Small intestine (tissue), 7 donors: Measurements from ENCODE around the gene ZNF518B. TPM values are rescaled to one million over a fixed set of nuclear protein-coding genes. Genes with fewer than 3 reads are reported as not detected.

Experiments
- DNase-seq, 2 donors: peaks; one replicate each; pipeline versions ENCODE4 v3.0.0 to v3.0.0-alpha.2; 2013
- FAIRE-seq: peaks from 2 replicates; lab custom pipeline; 2012; peaks lifted over from hg19 to GRCh38; lab: Jason Lieb, UNC
- H3K27ac ChIP-seq, 3 donors: one replicate each; pipeline ENCODE4 v1.5.1; 2013; ENCODE audit warnings: low read length in 2 of 3, mild to moderate bottlenecking in 2 of 3, control low read depth in 1 of 3, inconsistent platforms in 1 of 3, low read depth in 1 of 3, moderate library complexity in 1 of 3
- H3K27me3 ChIP-seq, 3 donors: one replicate each; pipeline ENCODE4 v1.6.1; 2013; ENCODE audit warnings: low read length in 3 of 3, inconsistent platforms in 1 of 3; ENCODE audit not compliant: control insufficient read depth in 3 of 3, insufficient read depth in 3 of 3
- H3K36me3 ChIP-seq, 3 donors: one replicate each; pipeline ENCODE4 v1.6.1; 2013; ENCODE audit warnings: low read length in 3 of 3, inconsistent platforms in 1 of 3, low read depth in 1 of 3, mild to moderate bottlenecking in 1 of 3, moderate library complexity in 1 of 3; ENCODE audit not compliant: control insufficient read depth in 3 of 3, insufficient read depth in 2 of 3
- H3K4me1 ChIP-seq, 3 donors: one replicate each; pipeline ENCODE4 v1.6.1; 2013; ENCODE audit warnings: low read length in 2 of 3, inconsistent platforms in 1 of 3, low read depth in 1 of 3, mild to moderate bottlenecking in 1 of 3, moderate library complexity in 1 of 3; ENCODE audit not compliant: control insufficient read depth in 3 of 3, insufficient read depth in 2 of 3
- H3K4me3 ChIP-seq, 3 donors: one replicate each; pipeline ENCODE4 v1.5.1; 2013; ENCODE audit warnings: low read length in 3 of 3, control low read depth in 1 of 3, inconsistent platforms in 1 of 3, low read depth in 1 of 3, mild to moderate bottlenecking in 1 of 3, moderate library complexity in 1 of 3
- H3K9me3 ChIP-seq, 2 donors: one replicate each; pipeline ENCODE4 v1.6.1; 2013; ENCODE audit warnings: low read depth in 1 of 2, low read length in 1 of 2; ENCODE audit not compliant: control insufficient read depth in 2 of 2, insufficient read depth in 1 of 2
- WGBS, 3 donors: extraction: QIAGEN DNeasy Blood & Tissue Kit; methylation state at CpG; one replicate each; pipeline ENCODE4 v1.1.7; 2013; 5-methylcytosine and 5-hydroxymethylcytosine counted together
- polyA plus RNA-seq, 4 donors: library from polyadenylated mRNA; stranded (reverse) in 3 of 4; unstranded in 1 of 4; fragments of 200-250 nt in 3 of 4; fragments of 120-200 nt in 1 of 4; gene quantifications; one replicate each; pipeline versions ENCODE4 v1.2.1 to v1.2.3, GENCODE V29; 2013
- donor health status: healthy with polysubstance abuse.
- donor health status: control.
- donor health status: control.
- donor health status: Bipolar disorder and iron deficiency.
- donor health status: healthy.

ZNF518B gene
- polyA plus RNA-seq, 4 donors: 4.3 to 17.1 (median 6.0) TPM

DNA sequence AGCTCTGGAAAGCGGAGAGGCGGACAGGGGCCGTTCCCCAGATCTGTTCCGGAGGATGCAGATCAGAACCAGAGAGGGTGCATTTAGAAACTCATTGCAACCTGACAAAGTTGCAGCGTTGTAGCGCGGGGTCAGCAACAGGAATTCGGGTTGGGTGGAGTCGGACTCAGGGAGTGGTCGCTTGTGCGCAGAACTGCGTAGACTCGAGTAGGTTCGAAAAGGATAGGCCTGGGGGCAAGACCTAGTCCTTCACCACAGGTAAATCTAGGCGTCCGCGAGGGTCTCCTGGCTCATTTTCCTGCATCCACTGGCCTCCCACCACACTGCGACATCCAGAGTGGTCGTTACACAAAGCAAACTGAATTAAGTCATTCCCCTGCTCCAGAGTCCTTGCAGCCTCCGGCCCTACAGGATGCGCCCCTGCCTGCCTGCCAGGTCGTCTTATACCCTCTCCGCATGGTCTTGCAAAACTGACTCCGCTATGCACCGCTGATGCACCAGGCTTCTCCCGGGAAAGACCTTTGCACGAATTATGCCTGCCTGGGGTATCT, 4.7 kb upstream of the ZNF518B start:
- peaks cover 0 to 18% (median 0%) of the 10 kb centered on the region in 3 donors for H3K4me1 ChIP-seq
- no peak overlapping the region for H3K27ac ChIP-seq
- 40 to 62% (median 62%) methylated on average over 27 of the region's 27 CpGs for WGBS, 3 donors
- H3K36me3 ChIP-seq: no peaks in the 10 kb centered on the region
- FAIRE-seq: no peak
- peak overlapping the region in 1 of 3 donors; percentile 21 for H3K4me3 ChIP-seq
- peaks cover 0 to 15% of the 10 kb centered on the region in 2 donors for H3K9me3 ChIP-seq
- DNase-seq: no peak
- peaks cover 0 to 39% (median 11%) of the 10 kb centered on the region in 3 donors for H3K27me3 ChIP-seq

GRCh38 chr4:10461091-10461849, 4.0 kb upstream of the ZNF518B start:
- no peaks in the 10 kb centered on the region for H3K36me3 ChIP-seq
- FAIRE-seq (no peak), DNase-seq (peak; percentile 63 to 92)
- H3K4me3 ChIP-seq: peak overlapping the region in 2 of 3 donors; percentile 18 to 21
- H3K9me3 ChIP-seq: peaks cover 0 to 17% of the 10 kb centered on the region in 2 donors
- WGBS, 3 donors: 4 to 15% (median 10%) methylated on average over 61 to 72 of the region's 72 CpGs
- H3K27me3 ChIP-seq: peaks cover 0 to 39% (median 11%) of the 10 kb centered on the region in 3 donors
- no peak overlapping the region for H3K27ac ChIP-seq
- H3K4me1 ChIP-seq: peaks cover 0 to 20% (median 0%) of the 10 kb centered on the region in 3 donors

- peak overlapping the region in 1 of 3 donors; percentile 18 for H3K4me3 ChIP-seq
- peaks cover 0 to 19% of the 10 kb centered on the region in 2 donors for H3K9me3 ChIP-seq
- 75 to 82% (median 81%) methylated on average over 10 to 11 of the region's 11 CpGs for WGBS, 3 donors
- peaks cover 0 to 22% (median 0%) of the 10 kb centered on the region in 3 donors for H3K4me1 ChIP-seq
- DNase-seq (no peak), FAIRE-seq (no peak)
- no peak overlapping the region for H3K27ac ChIP-seq
- H3K27me3 ChIP-seq: peaks cover 0 to 39% (median 11%) of the 10 kb centered on the region in 3 donors
- H3K36me3 ChIP-seq: no peaks in the 10 kb centered on the region
Measured at GRCh38 chr4:10460313-10461047, 3.3 kb upstream of the ZNF518B start.

GRCh38 chr4:10459305-10459704, 2.1 kb upstream of the ZNF518B start:
- no peak overlapping the region for H3K27ac ChIP-seq
- H3K27me3 ChIP-seq: peaks cover 0 to 39% (median 11%) of the 10 kb centered on the region in 3 donors
- 87 to 91% (median 88%) methylated on average over 8 of the region's 8 CpGs for WGBS, 3 donors
- peaks cover 0 to 25% of the 10 kb centered on the region in 2 donors for H3K9me3 ChIP-seq
- H3K4me1 ChIP-seq: peaks cover 0 to 22% (median 0%) of the 10 kb centered on the region in 3 donors
- no peak for DNase-seq
- no peak for FAIRE-seq
- peaks cover 0 to 6% (median 0%) of the 10 kb centered on the region in 3 donors for H3K36me3 ChIP-seq
- H3K4me3 ChIP-seq: no peak overlapping the region

- peaks cover 0 to 13% (median 0%) of the 10 kb centered on the region in 3 donors for H3K36me3 ChIP-seq
- FAIRE-seq: no peak
- DNase-seq: peak; percentile 22 to 54
- 37 to 65% (median 63%) methylated on average over 13 of the region's 13 CpGs for WGBS, 3 donors
- H3K9me3 ChIP-seq: peaks cover 0 to 25% of the 10 kb centered on the region in 2 donors
- peaks cover 0 to 39% (median 11%) of the 10 kb centered on the region in 3 donors for H3K27me3 ChIP-seq
- H3K4me1 ChIP-seq: peaks cover 0 to 22% (median 0%) of the 10 kb centered on the region in 3 donors
- H3K4me3 ChIP-seq: no peak overlapping the region
- H3K27ac ChIP-seq: no peak overlapping the region
Measured at GRCh38 chr4:10458177-10458576, 951 bp upstream of the ZNF518B start.

GRCh38 chr4:10456595-10457254, 501 bp downstream of the ZNF518B start:
- H3K27me3 ChIP-seq: peaks cover 0 to 25% (median 2%) of the 10 kb centered on the region in 3 donors
- peak; percentile 56 to 88 for DNase-seq
- peaks cover 0 to 27% of the 10 kb centered on the region in 2 donors for H3K9me3 ChIP-seq
- WGBS, 3 donors: 2 to 5% (median 4%) methylated on average over 59 to 96 of the region's 96 CpGs
- FAIRE-seq: no peak
- H3K36me3 ChIP-seq: peaks cover 0 to 15% (median 2%) of the 10 kb centered on the region in 3 donors
- H3K4me1 ChIP-seq: peaks cover 0 to 21% (median 0%) of the 10 kb centered on the region in 3 donors
- H3K4me3 ChIP-seq: peak overlapping the region; percentile 58 to 91 (median 68)
- peak overlapping the region; percentile 59 to 84 (median 65) for H3K27ac ChIP-seq

DNA sequence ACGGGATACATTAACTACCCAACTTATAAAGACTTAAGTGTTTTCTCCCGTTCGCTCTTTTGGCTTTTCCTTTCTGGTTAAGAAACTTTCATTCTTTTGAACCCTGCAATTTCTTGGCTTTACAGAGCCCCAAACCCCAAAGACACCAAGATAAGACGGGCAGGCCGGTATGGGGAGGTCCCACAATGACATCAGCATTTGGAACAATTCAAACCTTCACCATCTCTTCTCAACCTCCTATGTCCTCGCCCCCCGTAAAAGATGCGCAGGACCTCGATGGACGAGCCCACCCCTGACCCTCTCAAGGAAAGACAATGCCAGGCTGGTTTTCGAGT, 999 bp downstream of the ZNF518B start:
- FAIRE-seq (no peak), DNase-seq (no peak)
- H3K27ac ChIP-seq: peak overlapping the region; percentile 17 to 84 (median 65)
- peaks cover 0 to 15% (median 2%) of the 10 kb centered on the region in 3 donors for H3K36me3 ChIP-seq
- H3K4me3 ChIP-seq: peak overlapping the region; percentile 58 to 91 (median 68)
- WGBS, 3 donors: 42 to 48% (median 44%) methylated on average over 11 of the region's 11 CpGs
- peaks cover 0 to 17% (median 0%) of the 10 kb centered on the region in 3 donors for H3K4me1 ChIP-seq
- peaks cover 0 to 21% (median 0%) of the 10 kb centered on the region in 3 donors for H3K27me3 ChIP-seq
- H3K9me3 ChIP-seq: peaks cover 0 to 24% of the 10 kb centered on the region in 2 donors
